Urothelium cell line (cell line): Measurements from ENCODE around the gene GRAMD1B.
"Not testable (repeated sequence)": the region's sequence is repeated elsewhere in the genome, so short reads cannot be mapped to it uniquely, and the experiment has no call there.

Experiments used
- DNase-seq: peaks from one replicate; pipeline ENCODE4 v3.0.0; 2011; ENCODE audit warnings: low spot score, mixed read lengths
- FAIRE-seq: peaks from 2 replicates; lab custom pipeline; 2011; peaks lifted over from hg19 to GRCh38; lab: Jason Lieb, UNC

GRAMD1B gene

DNA sequence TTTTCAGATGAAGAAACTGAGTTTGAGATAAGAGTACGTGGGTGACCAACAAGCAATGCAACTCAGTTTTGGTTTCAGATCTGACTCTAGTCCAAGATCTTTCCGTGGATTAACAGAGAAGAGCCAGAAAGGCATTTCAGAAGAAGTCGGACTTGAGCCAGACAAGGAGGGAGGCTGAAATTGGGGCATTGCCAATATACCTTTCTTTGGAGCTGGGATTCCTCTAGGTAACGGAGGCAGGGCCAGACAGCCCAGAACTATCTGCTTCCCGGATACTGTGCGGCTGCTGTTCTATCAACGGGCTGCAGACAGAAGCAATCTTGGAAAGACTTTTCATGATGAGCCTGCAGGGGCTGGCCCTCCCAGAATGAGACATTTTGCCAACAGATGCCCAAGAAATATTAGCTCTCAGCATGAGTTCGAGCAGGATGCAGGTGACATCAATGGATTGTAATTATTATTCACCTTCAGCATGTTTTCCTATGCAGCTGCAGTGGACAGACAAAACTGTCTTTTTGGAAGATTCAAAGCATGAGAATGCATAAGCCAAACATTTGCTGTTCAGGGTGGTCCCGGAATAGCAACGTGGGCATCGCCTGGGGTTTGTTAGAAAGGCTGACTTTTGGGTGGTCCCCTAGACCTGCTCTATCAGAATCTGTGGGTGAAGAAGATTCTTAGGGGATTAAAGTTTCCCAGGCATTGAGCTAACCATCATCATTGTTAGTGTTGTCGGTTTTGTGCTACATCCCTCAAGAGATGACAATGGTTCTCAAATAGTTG lies 128.7 kb downstream of the GRAMD1B start:
- no peak for FAIRE-seq
- no peak for DNase-seq

DNA sequence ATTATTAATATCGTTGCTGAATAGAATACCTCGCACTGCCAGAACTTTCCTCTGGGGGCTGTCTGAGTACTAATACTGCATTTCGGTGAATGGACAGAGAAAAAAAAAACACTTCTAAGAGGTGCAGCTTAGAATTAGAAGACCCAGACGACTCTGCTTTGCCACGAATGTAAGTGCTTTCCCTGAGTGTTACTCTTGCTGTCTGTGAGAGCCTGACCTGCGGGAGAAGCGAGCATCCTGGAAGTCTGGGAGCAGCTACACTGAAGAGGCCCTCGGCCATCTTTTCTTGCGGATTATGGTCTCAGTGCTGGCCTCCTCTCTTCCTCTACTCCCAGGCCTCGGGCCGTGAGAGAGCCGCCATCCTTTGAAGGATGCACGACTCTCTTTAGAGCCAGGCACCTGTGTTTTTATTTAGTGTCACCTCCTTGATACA lies 129.5 kb downstream of the GRAMD1B start:
- DNase-seq (no peak), FAIRE-seq (no peak)

DNA sequence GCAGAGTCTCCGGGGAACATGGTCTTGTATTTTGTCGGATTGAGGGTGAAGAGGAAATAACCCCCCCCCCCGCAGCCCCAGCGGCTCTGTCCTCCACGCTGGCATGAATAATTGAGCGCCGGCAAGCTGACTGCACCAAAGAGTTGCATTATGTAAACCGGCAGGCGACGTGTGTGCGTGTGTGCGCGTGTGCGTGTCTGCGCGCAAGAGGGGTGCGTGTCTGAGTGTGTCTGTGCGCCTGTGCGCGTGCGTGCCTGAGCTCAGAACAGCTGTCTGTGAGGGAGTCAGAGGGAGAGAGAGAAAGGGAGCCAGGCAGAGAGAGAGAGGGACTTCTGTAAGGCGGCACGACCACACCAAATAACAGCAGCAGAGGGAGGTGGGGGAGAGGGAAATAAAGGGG lies 129.9 kb downstream of the GRAMD1B start:
- FAIRE-seq (no peak), DNase-seq (no peak)

DNA sequence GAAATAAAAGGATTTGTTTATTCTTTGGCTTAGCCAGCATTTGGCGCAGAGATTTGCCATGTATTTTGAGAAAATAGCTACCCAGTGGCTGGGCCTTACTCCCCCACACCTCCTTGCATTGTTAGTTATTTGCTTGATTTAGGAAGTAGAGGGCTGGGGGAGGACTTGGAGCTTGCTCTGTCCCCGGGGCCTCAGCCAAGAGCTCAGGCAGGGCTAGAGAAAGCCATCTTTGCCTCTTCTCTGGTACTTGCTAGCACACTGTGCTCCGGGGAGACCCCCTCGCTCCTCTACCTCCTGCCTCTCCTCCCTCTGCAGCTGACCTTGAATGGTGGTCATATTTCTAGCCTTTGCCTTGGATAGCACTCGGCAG lies 131.3 kb downstream of the GRAMD1B start:
- FAIRE-seq (no peak), DNase-seq (no peak)

DNA sequence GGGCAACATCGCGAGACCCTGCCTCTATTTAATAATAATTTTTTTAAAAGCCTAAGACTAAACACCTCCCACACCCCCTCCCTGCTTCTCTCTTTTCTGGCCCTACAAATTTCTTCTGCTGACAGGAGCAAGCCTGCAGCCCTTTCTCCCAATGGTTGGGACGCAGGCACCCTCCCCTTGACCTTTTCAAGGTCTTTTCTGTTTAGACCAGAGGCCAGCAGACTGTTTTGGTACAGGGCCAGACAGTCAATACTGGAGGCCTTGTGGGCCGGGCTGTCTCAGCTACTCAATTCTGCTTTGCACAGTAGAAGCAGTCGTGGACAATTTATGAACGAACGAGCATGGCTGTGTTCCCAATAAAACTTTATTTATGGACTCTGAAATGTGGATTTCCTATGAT lies 132.1 kb downstream of the GRAMD1B start:
- DNase-seq (no peak), FAIRE-seq (no peak)

DNA sequence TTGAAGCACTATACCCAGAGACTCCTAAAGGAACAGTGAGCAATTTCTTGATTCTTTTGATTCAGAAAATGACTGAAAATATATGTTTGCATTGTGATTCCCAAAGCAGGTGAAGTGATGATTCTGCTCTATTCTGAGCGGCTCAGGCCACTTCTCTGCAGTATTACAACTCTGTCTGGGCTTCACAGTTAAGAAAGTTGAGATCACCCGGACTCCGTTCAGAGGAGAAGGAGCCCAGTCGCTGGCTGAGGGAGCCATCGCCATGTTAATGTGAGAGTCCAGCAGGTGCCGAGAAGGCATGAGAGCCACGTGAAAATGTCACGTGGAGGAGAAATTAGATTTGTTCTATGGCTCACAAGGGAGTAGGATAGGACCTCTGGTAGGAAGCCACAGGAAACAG lies 132.8 kb downstream of the GRAMD1B start:
- no peak for FAIRE-seq
- DNase-seq, result no peak

DNA sequence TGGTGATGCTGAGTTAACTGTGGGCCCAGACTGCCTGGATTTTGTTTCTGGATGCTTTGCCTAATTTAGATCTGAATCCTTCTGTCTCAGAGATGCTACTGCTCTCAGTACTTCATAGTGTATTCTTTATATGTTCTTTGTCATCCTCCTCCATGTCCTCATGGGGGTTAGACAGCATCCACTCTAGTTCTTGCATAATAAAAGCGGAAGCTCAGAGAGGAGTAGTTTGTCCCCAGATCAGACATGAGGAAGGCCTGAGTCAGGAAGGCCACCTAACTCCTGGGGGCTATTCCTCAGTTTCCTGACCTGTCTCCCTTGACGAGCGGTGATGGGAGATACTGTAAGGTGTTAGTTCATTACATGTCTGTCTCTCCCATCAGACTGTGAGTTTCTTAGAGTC lies 134.2 kb downstream of the GRAMD1B start:
- no peak for DNase-seq

DNA sequence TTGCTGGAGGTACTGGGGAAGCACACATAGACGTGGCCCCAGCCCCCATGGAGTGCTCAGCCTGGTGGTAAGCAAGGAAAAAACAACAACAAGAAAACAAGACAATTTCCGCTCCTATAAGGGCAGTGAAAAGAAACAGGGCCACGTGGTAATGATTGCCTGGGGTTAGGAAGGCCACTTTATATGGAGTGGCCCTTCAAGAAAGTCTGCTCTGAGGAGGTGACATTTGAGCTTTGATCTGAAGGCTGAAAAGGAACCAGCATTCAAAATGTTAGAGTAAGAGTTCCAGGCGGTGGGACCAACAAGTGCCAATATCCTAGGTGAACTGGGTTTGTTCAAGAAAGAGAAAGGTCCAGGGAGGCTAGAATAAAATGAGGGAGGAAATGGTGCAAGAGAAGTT lies 136.8 kb downstream of the GRAMD1B start:
- no peak for DNase-seq
- no peak for FAIRE-seq

More for the DNA sequence above, 134.2 kb downstream of the GRAMD1B start:
- no peak for FAIRE-seq

DNA sequence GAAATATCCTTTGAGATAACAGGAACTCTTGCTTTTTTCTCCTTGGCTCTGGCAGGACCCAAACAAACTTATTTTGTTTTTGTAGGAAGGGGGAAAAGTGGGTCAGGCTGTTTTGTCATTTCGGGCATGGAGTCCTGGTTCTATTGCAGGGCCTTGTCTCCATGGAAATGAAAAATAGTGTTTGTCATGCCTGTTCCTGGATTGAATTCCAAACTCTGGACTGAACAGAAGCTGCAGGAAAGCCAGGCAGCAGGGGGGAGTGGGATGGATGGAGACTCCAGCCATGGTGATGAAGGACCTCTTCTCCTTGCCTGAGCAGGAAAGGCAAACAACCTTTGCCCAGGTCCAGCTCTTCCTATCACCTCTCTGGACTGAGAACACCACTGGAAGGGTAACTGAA lies 137.4 kb downstream of the GRAMD1B start:
- no peak for FAIRE-seq
- DNase-seq, result no peak

DNA sequence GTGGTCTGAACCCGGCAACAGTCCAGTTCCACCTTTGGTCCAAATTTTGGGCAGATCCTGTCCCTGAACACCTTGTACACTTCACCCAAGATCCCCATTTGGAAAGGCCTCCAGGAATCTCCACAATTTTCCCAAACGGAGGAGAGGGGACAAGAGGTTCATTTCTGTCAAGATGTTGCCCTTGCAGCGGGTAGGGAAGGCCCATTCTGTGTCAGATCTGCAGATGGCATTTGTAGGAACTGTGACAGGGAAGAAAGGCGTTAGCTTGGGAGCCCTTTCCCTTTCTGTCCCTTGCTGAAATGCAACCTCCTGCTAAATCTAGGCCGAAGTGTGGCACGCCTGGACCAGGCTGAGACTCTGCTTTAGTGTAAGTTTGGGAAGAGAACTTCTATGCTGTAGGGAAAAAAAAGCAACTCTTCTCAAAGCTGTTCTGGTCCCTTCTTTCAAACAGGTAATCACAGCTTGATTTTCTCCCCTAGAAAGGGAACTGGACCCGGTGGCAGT lies 138.3 kb downstream of the GRAMD1B start:
- DNase-seq (no peak), FAIRE-seq (no peak)

DNA sequence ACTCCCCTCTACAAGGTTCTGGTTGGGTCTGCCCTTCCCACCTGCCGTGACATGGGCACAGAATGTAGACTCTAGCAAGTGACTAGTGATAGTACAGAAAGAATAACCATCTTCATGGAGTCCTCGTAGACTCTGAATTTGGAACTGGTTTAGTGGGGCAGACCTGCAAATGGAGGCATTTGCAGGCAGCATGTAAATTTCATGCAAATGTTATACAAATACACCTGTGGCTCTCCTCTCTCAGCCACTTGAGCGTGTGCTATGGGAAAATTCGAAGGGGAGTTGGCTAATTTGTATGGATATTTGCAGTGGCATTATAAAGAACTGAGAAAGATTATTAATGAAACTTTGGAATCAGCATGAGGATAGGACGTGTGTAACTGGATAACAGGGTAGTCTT lies 139.3 kb downstream of the GRAMD1B start:
- DNase-seq (no peak), FAIRE-seq (no peak)

DNA sequence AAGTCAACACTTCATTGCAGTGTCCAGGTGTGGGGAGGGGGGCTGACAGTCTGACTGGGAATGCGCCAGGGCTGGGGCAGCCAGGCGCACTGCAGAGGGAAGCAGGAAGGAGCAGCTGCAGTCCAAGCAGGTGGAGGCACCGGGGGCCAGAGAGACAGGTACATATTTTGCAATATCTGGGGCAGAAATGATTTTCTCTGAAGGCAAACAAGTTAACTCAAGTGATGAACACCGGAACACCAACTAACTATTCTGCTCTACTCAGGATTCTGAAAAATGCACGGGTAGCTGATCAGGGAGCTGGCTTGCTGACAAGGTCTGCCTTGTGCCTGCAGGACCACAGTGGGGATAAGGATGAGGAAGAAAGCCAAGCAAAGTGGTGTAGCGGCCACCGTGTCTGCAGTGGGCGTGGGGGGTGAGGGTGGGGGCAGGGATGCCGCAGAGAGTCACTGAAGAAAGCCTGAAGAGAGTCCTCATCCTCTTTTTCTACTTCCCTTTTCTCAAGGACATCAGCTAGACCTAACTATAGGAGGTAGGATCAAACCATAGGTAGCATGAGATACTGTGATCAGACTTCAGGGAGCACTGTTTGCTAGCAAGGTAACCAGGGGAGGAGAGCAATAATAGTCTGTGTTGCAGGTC lies 141.0 kb downstream of the GRAMD1B start:
- FAIRE-seq (no peak), DNase-seq (no peak)

DNA sequence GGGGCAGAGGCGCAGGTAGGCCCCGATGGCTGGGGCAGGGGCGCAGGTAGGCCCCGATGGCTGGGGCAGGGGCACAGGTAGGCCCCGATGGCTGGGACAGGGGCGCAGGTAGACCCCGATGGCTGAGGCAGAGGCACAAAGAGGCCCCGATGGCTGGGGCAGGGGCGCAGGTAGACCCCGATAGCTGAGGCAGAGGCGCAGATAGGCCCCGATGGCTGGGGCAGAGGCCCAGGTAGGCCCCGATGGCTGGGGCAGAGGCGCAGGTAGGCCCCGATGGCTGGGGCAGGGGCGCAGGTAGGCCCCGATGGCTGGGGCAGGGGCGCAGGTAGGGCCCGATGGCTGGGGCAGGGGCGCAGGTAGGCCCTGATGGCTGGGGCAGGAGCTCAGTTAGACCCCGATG lies 142.7 kb downstream of the GRAMD1B start:
- DNase-seq, FAIRE-seq: not testable (repeated sequence)

DNA sequence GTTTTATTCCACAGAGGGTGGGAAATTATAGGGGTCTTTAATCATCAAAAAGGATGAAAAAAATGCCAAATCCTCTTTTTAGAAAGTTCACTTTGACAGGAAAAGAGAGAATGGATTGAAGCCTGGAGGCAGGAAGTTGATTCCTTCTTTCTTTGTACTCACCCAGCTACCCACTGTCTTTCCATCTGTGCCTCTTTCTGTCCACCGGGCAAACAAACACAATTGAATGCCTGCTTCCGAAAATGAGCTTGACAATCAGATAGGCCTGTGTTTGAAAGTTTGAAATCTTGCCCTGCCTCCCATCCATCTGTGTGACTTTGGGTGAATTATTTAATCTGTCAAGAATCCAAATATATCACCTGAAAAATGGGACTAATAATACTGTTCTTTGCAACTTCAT lies 143.2 kb downstream of the GRAMD1B start:
- FAIRE-seq, result no peak

DNA sequence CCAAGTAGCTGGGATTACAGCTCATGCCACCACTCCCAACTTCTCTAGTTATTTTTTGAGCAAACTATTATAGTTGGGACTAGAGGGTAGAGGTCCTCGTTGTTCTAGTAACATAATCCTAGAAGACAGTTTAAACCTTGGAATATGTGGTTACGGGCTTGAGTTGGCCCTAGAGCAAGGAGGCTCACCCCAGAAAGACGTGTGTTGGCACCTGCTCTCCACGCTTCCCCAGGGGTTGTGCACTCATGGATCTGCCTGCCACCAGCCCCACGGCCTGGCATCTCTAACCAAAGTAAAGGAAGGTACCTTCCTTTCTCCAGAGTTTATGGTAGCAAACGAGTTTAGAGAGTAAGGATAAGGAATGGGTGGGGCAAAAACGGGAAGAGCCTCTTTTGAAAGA lies 145.4 kb downstream of the GRAMD1B start:
- FAIRE-seq (no peak), DNase-seq (no peak)

More for the DNA sequence above, 143.2 kb downstream of the GRAMD1B start:
- no peak for DNase-seq

DNA sequence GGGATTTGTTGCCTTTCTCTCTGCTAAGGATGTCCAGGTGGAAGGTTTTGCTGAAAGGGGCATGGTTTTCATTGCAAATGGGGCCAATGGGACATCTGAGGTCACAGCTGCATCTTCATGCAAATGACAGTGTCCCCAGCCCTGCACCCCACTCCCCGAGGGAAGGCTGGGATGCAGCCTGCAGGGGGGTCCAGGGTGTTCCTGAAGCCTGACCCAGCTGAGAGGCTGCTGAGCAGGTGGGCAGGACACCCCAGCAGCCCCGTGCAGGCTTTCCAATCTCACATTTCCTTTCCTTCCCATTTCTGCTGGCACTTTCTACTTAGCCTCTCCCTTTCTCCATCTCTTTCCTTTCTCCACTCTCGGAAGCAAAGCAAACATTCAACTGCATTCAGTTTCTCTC lies 146.0 kb downstream of the GRAMD1B start:
- DNase-seq (no peak), FAIRE-seq (no peak)

DNA sequence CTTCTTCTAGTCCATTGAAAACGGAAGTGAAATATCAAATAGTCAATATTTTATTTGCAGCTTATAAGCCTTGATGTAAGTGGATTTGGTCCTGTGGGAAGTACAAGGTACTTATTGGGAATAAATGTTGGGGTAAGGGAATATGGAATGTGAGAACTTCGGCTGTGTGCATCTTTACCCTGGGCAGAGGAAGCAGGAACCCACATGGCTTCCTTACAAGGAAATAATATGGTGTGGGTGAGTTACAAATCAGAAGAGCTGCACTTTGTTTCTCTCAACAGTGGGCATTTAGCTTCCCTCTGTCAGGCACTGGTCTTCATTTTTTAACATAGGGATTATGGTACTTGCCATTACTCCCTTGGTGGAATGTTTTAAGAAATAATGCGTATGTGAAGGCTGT lies 146.4 kb downstream of the GRAMD1B start:
- no peak for DNase-seq
- FAIRE-seq, result no peak

DNA sequence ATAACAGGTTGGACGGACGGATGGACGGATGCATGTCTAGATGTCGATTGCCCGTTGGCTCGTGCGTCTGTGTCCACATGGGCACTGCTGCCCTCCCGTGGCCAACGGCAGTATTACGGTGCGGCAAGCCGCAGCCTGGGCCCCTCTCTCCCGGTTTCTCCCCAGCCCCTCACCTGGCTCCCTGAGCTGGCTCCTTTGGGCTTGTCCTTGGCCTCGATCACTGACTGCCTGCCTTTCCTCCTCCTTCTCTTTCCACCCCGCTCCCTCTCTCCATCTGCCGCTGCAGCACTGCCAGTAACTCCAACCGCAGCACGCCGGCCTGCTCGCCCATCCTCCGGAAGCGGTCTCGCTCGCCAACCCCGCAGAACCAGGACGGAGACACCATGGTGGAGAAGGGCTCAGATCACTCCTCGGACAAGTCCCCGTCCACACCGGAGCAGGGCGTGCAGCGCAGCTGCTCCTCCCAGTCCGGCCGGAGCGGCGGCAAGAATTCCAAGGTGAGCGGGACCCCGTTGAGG lies 147.1 kb downstream of the GRAMD1B start:
- peak; percentile 88 for FAIRE-seq
- DNase-seq, result peak; percentile 68

DNA sequence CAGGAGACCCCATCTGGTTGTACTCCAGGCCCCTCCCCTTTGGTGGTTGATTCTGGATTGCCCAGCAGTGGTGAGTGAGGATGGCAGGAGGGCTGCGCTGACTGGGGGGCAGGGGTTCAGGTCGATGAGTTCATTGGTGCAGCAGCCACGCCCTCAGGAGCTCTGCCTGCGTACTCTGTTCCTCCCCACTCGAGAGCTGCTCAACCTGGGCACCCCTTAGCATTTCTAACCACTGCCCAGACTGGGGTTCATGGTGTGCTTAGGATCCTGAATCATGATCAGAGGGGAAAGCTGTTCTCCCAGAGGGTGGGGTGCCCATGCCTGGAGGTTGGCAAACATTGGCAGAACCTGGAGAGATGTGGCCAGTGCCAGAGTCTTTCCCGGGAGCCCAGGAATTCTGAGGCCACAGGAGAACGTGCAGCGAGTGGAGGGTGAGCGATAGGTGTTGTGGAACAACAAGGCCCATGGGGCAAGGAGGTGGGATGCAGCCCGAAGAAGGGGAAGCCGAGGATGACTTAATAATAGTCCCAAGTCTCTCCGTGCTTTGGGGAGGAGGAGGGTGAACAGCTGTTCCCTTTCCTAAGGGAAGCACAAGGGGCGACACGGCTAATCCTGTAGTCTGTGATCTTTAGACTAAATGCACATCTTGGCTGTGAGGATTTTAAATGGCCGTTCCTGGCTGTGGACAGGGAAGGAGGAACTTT lies 148.9 kb downstream of the GRAMD1B start:
- DNase-seq (no peak), FAIRE-seq (no peak)

DNA sequence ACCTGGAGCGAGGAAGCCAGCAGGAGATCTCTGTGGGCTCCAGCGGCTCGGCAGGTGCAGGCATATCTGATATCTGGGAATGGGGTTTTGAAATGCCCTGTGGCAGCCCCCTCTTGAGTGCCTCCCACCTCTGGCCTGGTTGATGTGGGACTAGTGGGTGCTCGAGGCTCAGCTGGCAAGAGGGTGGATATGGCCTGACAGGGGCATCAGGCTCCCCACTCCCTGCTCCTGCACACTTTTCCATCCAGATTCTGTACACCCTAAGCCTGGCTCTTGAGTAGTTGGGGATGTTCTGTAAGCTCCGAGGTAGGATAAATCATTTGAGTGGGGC lies 149.4 kb downstream of the GRAMD1B start:
- FAIRE-seq, result no peak
- no peak for DNase-seq

DNA sequence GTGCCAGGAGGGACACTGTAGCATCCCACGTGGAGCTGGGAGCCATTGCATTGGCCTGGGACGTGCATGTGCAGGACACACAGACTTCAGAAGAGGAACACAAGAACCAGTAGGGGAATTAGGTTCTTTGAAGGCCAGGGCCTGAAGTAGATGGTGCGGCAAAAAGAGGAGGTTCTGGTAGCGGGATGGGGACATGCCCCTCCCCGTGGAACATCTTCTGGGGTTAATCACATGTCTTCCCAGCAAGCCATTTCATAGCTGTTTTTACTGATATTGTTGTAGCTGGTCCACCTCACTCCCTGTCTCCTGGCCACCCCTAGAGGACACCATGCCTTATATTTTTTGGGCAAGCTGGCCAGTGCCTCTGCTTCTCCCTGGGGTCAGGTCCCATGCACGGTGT lies 150.1 kb downstream of the GRAMD1B start:
- DNase-seq, result no peak
- FAIRE-seq, result no peak
